SH-SY5Y (cell line): ENCODE measurements around the gene C19orf67.

ENCODE experiments used
- GATA2 ChIP-seq: IDR thresholded peaks from 2 replicates; pipeline ENCODE4 v1.6.1; 2011; ENCODE audit warnings: mild to moderate bottlenecking, low read depth, low read length
- GATA3 ChIP-seq: IDR thresholded peaks from 2 replicates; pipeline ENCODE4 v1.6.1; 2011; ENCODE audit warnings: low read depth, mild to moderate bottlenecking, low read length, moderate library complexity

DNA sequence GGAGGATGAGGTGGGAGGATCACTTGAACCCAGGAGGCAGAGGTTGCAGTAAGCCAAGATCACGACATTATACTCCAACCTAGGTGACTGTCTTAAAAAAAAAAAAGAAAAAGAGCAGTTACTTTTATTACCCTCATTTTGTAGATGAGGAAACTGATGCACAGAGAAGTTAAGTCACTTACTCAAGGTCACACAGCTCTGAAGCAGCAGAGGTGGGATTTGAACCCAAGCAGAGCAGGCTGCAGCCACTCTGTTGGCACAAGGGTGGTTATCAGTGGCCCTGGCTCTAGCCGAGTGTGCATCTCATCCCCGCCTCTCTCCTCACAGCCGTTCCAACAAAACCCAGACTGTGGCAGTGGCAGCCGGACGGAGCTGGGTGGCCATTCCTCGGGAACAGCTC, 46.4 kb downstream of the C19orf67 start:
- TF ChIP-seq GATA2 (no peak), GATA3 (no peak)
